GM19452 (cell line): Measurements from ENCODE around the gene AMMECR1L.

Experiments used
- ATAC-seq: cut with Tn5 transposase; IDR thresholded peaks from one replicate; pipeline ENCODE4 v1.9.1; 2021; ENCODE audit not compliant: unreplicated experiment

AMMECR1L gene

DNA sequence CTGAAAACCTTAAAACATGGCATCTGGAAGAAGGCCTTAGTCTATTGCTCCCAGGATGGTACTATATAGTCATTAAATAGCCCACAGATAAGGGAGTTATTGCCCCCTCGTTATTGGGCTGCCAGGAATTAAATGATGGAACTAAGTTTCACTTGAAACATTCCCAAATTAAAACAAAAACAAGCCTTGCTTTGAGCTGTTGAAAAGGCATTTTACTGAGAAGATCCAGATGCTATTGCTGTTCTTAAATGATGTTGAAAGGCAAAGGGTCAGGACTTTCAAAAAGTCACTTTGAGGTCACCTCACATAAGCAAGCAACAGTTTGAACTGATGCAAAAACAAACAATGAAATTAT, 2.0 kb upstream of the AMMECR1L start:
- no peak for ATAC-seq

DNA sequence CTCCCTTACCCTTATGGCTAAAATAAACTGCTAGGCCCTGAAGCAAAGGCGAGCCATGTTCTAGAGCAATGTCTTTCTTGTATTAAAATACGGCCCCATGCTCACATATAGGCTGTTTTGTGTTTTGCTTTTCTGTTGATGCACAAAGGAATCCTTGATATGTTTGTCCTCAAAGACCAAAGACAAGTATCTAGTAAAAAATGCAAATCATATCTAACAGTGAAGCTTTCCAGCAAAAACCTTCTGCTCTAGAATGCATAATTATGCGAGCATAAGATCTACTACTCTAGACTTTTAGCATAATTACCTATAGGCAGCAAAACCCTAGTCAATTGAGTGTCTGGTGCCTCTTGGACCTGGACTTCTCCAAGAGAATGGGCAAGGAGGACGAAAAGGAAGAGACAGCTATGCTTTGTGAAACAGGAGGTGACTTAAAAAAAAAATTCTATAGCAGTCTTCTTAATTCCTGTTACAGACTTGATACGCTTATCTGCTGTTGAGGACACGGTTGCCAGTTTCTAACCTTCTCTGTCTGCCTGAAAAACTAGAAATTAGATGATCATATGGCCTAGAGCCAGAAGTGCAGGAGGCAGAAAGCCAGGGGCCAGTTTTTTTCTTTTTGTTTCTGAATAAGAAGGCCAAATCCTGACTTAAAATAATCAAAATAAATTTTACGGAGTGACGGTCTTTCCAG, 1.5 kb upstream of the AMMECR1L start:
- no peak for ATAC-seq

DNA sequence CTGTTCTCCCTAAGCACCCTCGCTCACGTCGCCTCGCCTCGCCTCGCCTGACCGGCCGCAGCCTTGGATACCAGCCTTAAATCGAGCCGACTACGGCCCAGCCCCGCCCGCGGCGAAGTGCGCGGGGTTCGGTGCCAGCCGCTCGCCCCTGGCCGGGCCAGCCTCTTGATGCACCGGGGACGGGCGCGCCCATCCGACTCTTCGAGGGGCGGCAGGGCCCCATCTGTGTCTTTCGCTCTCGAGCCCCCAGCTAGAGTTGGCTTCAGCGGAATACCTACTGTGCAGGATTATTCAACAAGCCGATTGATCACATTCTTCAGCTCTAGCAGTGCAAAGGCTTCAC, 808 bp upstream of the AMMECR1L start:
- peak; percentile 36 for ATAC-seq

DNA sequence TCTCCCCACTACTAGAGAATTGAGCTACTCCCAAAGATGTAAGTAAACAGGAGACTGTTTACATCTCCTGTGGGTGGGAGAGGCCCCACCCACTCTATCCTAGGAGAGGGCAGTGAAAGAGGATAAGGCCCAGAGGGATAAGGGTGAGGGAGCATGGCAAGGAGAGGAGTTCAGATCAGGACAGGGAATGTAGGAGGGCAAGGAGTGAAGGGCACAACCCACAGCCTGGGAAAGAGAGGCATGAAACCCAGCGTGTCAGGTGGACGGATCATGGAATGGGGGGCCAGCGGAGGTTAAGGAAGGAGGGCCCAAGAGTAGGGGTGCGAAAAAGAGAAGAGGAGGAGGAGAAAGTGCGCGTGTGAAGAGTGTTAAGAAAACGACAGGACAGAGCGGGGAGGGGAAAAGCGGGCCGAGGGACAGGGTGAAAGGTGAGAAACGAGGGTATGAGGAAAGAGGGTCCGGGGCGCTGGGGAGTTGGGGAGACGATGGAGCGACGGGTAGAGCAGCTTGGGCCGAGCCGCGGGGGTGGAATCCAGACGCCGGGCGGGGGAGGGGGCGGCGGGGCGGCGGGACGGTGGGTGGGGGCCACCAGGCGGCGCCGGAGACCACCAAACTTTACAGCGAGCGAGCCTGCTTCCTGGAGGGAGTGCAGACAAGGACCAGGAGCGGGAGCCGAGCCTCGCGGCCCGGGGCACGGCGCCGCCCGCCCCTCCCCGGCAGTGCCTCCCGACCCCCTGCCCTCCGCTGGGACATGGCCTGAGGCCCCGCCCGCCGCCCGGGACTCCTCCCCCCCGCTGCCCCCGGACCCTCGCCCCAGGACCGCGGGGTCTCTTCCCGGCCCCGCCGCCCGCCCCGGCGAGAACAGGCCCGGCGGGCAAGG, 655 bp downstream of the AMMECR1L start:
- ATAC-seq: peak; percentile 15

DNA sequence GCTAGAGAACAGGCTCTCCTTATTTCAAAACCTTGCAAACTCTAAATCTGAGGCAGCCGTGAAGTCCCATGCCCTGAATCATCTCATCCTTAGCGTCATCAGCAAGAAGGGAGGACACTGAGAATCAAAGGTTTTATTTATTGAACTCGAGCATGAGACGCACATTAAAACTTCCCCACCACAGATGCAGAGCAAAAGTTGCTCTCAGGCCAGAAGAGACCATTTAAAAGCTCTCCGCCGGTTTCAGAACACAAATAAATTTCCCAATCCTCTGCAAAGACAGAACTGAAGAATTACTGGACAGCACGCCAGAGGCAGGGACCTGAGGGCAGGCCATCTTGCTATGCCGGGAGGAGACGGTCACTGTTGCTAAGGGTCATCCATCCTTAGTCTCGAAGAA, 1.3 kb downstream of the AMMECR1L start:
- no peak for ATAC-seq

DNA sequence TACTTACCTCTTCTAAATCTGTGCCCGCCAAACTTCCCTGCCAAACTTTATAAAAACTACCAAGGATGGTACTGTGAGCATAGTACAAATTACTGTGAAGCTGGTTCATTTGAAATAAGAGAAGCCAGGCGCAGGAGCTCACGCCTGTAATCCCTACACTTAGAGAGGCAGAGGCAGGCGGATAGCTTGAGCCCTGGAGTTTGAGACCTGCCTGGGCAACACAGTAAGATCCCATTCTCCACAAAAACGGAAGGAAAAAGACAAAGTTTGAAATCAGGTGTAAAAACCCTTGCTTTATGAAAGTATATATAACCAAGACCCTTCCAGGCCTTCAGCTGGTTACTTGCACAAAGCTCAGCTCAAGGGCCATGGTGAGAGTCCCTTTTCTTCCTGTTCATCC, 5.9 kb downstream of the AMMECR1L start:
- ATAC-seq: no peak

DNA sequence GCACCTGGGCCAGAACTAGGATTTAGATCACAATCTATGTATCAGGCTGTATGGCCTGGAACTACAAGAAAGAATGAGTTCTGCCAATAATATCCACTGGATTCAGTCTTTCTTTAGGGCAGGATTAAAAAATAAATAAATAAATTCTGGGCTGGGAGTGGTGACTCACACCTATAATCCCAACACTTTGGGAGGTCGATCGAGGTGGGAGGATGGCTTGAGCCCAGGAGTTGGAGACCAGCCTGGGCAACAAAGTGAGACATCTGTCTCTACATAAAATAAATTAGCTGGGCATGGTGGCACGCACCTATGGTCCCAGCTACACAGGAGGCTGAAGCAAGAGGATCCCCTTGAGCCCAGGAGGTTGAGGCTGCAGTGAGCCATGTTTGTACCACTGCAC, 8.1 kb downstream of the AMMECR1L start:
- ATAC-seq: no peak

DNA sequence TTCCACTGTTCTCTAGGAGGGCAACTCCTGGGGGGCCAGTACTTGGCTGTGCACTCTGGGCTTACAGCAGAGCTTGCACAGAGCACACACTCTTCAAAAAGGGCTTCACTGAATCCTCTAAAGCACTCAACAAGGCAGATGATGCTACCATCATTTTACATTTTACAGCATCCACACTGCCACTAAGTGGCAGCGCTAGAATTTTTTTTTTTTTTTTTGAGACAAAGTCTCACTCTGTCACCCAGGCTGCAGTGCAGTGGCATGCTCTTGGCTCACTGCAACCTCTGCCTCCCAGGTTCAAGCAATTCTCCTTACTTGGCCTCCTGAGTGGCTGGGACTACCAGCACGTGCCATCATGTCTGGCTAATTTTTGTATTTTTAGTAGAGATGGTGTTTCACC, 8.6 kb downstream of the AMMECR1L start:
- ATAC-seq: no peak

DNA sequence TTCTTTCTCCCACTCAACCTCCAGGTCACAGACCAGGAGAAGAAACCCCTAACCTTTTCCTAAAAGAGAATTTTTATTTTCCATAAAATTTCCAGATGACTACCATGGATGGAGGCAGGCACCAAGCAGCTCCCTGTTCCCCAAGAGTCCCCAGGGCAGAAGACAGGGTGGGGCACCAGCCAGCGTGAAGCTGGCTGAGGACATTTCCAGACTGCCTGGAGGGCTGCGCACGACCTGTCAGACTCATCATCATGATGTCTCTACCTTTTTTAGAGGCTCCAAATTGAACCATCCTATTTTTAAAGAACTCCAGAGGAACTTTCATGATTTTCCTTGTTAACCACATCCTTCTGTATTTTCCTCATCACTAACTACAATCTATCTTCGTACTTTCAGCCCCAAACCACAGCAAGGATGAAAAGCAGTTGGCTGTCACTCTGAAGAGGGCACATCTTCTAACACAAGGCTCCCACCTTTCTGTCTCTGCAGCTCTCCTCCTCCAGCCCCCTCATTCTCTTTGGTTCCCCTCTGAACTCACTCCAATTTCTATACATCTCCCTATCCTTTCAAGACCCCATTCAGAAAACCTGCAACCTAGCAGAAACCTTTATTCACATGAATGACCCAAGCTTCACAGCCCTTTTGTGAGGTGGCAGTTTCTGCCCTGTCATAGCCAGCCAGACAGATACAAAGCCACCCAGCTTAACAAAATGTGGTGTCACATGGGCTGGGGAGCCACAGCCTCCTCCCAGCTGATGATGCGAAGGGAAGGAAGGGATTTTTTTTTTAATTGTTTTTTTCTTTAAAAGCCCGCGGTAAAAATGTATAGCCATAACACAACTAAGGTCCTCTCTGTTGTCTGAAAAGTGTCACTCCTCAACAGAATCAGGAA, 11.1 kb downstream of the AMMECR1L start:
- no peak for ATAC-seq

DNA sequence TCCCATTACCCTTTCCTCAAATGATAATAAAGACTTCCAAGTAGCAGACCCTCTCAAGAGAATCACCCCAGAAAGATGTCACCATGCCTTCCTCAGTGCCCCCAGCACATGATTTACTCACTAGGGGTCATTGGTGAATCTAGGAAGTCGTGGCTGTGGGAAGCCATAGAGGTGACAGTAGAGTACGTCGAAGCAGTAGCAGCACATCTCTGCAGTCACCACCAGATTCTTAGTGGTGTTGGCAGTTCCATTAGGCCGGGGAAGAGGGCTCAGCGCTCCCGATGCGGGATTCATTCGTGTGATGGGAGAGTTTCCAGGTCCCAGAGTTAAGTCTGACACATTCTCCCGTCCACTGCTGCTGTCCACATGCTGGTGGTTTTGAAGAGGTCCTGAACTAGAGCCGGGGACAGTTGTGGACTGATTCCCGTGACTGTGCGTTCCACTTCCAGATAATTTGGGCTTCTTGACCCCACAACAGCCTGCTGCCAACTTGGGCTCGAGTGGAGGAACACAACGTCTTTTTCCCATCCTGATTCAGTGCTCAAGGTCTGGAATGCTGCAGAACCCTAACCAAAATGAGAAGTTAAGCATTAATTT, 12.0 kb downstream of the AMMECR1L start:
- no peak for ATAC-seq

DNA sequence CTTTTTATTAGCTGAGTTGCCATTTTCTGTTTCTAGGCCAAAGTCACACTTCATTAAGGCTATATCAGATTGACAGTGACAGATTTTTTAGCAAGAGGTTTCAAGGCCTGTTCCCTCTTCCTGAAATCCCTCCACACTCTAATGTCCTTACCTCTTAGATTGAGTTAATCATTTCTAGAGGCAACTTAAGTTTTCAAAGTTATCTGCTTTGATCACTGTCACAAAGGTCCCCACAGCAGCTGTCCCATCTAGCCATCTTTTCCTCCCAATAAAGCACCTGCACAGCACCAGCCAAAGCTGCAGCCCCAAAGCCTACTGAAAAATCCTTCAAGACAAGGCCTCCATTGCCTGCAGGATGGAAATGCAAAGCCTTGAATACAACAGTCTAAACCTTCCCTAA, 13.4 kb downstream of the AMMECR1L start:
- ATAC-seq: no peak

DNA sequence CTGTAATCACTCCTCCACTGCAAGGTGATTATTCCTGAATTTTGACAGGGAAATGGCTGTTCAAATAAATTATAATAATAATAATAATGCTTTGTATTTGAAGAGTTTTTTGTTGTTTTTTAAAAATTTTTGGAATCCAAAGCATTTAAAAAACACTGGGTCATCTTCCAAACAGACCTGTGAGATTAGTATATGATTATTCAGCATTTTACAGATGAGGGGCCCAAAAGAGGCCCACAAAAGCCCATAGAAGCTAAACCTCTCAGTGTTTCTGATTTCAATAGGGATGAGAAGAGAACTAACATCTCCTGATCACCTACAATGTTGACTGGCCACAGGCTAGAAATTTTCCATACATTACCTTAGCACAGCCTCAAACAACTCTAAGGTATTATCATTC, 19.8 kb downstream of the AMMECR1L start:
- no peak for ATAC-seq

DNA sequence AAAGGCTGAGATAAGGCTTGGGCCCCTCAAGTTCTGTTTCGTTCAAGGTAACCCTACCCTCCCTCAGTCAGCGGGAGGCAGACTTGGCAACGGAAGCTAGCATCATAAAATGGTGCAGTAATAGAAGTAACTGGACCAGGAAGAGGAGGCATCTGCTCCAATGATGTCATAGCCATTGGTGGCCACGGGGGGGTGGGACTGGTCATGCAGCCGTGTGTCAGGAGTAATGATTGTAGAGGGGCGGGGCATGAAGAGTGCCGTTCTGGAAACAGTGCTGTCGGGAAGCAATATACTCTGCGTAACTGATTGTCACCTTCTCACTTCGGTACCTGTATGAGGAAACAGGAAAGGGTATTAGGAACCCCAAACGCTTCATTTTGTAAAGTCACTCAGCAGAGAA, 20.9 kb downstream of the AMMECR1L start:
- no peak for ATAC-seq

DNA sequence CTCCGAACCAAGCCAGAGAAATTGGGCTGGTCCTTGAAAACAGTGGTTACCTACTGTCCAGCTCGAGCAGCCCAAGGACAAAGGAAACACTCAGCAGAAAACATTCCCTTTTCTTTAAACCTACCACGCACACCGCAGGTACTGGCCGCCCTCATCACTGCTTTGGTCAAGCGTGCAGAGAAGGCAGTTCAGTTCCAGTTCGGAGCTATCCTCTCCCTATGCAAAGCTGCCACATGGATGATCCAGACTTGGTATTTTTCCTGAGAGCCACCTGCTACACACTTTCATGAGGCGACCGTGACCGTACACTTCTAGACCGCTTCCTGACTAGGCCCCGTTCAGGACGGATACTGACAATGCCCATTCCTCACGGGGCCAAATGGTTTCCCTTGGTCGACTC, 23.5 kb downstream of the AMMECR1L start:
- no peak for ATAC-seq

DNA sequence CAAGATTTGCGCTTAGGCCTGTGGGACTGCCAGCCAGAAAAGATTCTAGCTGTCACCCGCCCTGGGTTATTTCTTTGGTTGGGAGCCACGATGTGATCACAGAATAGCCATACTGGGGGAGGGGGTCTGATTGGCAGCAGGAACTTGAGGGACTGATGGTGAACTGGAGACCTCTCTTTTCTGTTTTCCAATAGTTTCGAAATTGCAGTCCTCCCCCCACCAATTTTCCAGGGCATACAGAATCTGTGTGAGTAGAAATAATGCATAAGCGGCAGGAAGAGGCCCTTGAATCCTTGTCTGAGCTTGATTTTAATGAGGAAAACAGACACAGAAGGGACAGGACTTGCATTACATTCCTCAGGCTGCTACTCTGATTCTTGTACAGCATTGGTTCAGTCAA, 25.6 kb downstream of the AMMECR1L start:
- ATAC-seq: no peak

DNA sequence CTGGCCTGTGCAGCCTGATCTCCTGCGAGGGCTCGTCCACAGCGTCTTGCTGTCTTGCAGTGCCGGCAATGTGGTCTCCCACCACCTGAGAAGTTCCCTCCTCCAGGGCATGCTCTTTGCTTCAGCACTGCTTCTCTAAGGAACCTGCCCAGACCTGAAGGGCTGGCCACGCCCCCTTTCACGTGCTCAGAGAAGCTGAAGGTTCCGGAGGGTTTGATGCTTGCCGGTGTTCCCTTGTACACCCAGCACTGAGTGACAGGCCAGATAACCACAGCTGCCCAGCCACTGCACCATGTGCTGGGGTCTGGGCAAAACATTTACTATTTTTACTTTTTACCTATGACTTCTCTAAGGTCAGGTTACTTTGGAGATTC, 26.1 kb downstream of the AMMECR1L start:
- no peak for ATAC-seq

DNA sequence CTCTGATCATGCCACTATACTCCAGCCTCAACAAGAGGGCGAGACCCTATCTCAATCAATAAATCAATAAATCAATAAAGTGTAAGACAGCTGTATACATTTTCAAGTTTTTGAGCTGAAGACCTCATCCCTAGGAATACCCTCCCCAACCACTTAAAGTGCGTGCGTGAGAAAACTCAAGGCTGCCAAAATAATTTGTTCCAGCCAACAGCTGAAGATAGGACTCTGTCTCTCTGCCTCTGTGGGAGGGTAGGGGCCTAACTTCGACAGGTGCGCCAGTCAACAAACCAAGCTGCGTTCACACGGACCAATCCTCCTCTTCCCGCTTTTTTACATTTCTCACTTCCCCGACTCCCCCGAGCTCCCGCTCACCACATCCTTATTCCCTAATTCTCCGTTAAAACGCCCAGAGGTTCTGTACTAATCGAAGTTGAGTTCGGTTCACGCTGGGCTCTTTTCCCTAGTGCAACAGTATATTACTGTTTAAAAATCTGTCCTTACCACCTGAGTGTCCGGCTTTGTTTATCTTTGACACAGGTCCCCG, 28.4 kb downstream of the AMMECR1L start:
- no peak for ATAC-seq

DNA sequence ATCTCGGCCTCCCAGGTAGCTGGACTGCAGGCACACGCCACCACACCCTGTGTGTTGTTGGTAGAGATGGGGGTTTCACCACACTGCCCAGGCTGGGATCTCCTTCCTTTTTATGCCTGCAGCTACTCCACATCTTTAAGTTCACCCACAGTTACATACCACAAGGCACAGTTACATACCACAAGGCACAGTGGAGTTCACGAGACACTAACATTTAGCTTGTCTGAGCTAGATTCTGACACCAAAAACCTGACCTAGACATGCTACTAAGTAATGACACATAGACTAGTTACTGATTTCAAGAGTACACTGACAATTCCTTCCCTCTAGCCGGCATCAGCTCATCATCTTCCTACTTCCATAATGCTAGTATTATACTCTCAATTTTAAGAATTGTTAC, 32.1 kb downstream of the AMMECR1L start:
- no peak for ATAC-seq

DNA sequence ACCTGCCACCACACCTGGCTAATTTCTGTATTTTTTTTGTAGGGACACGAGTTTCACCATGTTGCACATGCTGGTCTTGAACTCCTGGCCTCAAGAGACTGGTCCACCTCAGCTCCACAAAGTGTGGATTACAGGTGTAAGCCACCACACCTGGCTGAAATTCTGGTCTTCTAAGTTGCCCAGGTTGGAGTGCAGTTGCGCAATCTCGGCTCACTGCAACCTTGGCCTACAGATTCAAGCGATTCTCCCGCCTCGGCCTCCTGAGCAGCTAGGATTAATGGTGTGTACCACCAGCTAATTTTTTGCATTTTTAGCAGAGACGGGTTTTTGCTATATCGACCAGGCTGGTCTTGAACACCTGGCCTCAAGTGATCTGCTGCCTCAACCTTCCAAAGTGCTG, 33.4 kb downstream of the AMMECR1L start:
- no peak for ATAC-seq

DNA sequence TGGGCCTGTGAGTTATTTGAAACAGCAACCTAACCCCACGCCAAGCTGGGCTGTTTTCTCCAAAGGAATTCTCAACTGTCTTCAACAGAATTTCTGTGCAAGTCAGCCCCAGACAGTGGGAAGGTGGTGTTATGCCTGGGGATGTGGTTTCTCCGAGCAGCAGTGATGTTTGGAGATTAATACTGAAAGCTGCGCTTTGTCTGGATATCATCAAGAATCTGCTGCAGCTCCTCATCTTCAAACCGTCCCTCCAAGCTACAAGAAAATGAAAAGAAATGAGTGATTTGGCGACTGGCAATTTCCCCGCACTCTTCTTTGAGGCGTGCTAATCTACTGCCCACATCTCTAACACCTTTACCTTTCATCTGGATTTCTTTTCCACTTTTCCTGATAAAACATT, 37.8 kb downstream of the AMMECR1L start:
- ATAC-seq: no peak

DNA sequence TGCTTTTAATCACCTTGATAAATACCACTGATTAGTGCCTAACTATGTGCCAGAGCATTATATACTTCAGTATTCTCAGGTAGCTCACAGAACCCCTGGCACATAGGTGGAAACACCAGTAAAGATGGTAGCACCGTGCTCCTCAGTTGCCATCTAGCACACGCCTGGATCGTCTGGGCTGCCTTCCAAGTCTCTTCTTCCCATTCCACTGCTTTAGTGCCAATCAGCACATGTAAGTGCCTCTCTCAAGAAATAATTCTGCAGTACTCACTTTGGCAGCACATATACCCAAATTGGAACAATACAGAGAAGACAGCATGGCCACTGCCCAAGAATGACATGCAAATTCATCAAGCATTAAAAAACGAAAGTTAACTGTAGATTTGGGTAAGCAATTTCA, 40.8 kb downstream of the AMMECR1L start:
- ATAC-seq: no peak
